Mammary epithelial cell (primary cell): Measurements from ENCODE around the gene ARNT2.

Experiments
- EZH2 ChIP-seq: IDR thresholded peaks from 2 replicates; pipeline ENCODE4 v1.6.1; 2012; ENCODE audit warnings: low read length, inconsistent platforms, borderline replicate concordance
- TF ChIP-seq, protein P1 (sequence below), 2 donors: IDR thresholded peaks in 1 of 2; conservative IDR thresholded peaks in 1 of 2; 2 replicates each; pipeline ENCODE4 v1.5.1; 2011 to 2012; ENCODE audit warnings: inconsistent platforms in 2 of 2, low read length in 2 of 2, mild to moderate bottlenecking in 2 of 2, control low read depth in 1 of 2, low read depth in 1 of 2; ENCODE audit not compliant: insufficient read depth in 1 of 2; ENCODE audit errors: extremely low read depth in 1 of 2

DNA sequence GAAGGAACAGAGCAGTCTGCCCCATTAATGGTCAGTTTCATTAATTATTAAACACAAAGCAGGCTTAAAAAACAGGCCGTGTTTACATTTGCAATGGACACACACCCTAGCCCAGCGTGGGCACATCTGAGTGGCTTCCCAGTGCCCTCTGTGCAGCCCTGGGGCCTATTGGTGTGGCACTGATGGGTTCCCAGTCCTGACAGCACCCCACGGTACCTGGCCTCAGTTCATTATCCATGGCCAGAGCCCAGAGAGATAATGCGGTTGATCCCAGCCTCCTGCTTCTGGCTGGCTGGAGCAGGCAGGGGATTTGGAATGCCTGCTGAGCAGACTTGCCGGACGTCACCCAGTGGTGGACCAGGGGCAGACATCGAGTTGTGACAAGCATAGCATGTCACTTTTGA, 180.4 kb downstream of the ARNT2 start:
- TF ChIP-seq, protein P1, sequence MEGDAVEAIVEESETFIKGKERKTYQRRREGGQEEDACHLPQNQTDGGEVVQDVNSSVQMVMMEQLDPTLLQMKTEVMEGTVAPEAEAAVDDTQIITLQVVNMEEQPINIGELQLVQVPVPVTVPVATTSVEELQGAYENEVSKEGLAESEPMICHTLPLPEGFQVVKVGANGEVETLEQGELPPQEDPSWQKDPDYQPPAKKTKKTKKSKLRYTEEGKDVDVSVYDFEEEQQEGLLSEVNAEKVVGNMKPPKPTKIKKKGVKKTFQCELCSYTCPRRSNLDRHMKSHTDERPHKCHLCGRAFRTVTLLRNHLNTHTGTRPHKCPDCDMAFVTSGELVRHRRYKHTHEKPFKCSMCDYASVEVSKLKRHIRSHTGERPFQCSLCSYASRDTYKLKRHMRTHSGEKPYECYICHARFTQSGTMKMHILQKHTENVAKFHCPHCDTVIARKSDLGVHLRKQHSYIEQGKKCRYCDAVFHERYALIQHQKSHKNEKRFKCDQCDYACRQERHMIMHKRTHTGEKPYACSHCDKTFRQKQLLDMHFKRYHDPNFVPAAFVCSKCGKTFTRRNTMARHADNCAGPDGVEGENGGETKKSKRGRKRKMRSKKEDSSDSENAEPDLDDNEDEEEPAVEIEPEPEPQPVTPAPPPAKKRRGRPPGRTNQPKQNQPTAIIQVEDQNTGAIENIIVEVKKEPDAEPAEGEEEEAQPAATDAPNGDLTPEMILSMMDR (conservative IDR thresholded peaks at IDR 0.05 in 1 of 2, IDR thresholded peaks at IDR 0.05 in 1 of 2; ENCODE audit: extremely low read depth in 1 of 2, insufficient read depth in 1 of 2, low read depth in 1 of 2, low read length in 2 of 2), result no peak
- TF ChIP-seq EZH2, result no peak
